Hepatocyte (in vitro differentiated cells): ENCODE results near the gene SLC37A1.

Experiments
- CTCF ChIP-seq: fragments of 200-600 bp; sonication (generic); IDR thresholded peaks from 2 replicates; pipeline ENCODE4 v1.5.1; 2016; ENCODE audit warnings: antibody characterized with exemption, mild to moderate bottlenecking; ENCODE audit not compliant: poor library complexity
- EZH2phosphoT487 ChIP-seq: fragments of 200-600 bp; sonication (generic); IDR thresholded peaks from one replicate; pipeline ENCODE4 v1.6.1; 2018; ENCODE audit warnings: antibody characterized with exemption, mild to moderate bottlenecking, low read depth, moderate library complexity; ENCODE audit not compliant: unreplicated experiment, severe bottlenecking

DNA sequence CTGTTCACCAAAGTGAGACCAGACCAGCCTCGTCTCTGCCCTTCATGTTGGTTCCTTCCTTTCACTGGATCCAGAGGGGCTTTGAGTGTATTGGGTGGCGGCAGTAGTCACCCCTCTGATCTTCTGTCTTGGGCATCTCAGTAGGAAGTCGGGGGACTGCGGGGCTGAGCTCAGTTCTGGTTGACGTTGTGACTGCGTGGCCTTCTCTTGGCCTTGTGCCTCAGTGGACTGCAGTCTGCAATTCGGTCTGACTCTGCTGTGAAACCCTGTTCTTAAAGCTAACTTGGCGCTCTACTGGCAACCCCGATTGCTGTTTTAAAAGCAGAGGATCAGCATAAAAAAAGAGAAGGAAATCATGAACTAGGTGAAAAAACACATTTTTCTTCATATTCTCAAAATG lies 56.7 kb downstream of the SLC37A1 start:
- TF ChIP-seq CTCF (no peak), EZH2phosphoT487 (no peak)
